Measurements from ENCODE around the gene ZNRF2.

Gene ZNRF2

GRCh38 chr7:30284298-30285066 is at the start of gene ZNRF2:
Gene ZNRF2, plus strand, starts transcription at chr7:30284597. Its CDS starts 761 bp downstream, at chr7:30285358.
- peak; percentile 98 for DNase-seq

DNA sequence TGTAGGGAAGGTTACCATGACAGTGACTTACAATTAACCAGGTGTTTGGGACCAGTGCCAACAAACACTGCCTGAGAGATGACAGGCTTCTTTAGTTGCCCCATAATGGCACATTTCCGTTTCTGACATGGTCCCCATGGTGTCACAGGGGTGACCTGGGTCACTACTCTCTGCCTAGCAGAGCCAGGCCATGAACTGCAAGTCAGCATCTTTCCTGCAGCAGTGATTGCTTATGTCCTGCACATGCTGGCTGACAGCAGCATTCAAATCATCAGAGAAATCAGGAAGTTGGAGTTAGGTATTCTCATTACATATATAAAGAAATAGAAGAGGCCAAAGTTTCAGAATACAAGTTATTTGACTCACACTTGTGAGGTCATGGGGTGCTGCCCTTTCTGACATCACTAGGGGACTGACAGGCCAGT is 47.1 kb upstream of the ZNRF2 start:
- no peak for DNase-seq

GRCh38 chr7:30238721-30239441 is 45.5 kb upstream of the ZNRF2 start:
- peak; percentile 64 for DNase-seq

- DNase-seq: peak; percentile 69
These were observed 44.1 kb upstream of the ZNRF2 start for GRCh38 chr7:30240106-30240800.

GRCh38 chr7:30241767-30242166 is 42.6 kb upstream of the ZNRF2 start:
- no peak for DNase-seq

DNA sequence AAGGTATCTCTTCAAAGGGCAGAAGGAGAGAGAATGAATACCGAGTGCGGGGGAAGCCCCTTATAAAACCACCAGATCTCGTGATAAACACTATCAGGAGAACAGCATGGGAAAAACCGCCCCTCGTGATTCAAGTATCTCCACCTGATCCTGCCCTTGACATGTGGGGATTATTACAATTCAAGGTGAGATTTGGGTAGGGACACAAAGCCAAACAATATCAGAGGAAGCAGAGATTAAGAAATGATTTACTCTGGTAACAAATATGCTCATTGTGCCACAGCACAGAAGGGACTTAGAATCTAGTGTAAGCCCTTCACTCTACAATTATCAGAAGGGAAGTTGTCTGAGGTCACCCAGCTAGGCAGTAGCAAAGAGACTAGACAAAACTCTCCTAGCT is 40.1 kb upstream of the ZNRF2 start:
- DNase-seq: no peak

DNA sequence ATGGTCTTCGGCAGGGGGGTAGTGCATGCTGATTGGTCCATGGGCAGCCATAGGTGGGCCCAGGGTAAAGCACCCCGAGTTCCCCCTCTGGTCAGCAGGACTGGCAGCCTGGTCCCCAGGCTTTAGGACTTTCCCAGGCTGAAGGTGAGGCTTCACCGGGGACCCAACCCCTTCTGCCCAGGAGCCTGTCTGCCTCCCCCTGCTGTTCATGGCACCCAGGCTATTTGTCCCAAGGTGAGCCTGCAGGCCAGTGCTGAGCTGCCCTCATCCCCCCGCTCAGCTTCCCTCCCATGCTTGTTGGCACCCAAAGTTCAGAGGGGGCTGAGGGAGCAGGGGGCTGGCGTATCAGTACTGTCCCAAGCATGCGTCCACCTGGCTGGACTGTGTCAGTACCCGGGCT is 38.5 kb upstream of the ZNRF2 start:
- DNase-seq: no peak

DNA sequence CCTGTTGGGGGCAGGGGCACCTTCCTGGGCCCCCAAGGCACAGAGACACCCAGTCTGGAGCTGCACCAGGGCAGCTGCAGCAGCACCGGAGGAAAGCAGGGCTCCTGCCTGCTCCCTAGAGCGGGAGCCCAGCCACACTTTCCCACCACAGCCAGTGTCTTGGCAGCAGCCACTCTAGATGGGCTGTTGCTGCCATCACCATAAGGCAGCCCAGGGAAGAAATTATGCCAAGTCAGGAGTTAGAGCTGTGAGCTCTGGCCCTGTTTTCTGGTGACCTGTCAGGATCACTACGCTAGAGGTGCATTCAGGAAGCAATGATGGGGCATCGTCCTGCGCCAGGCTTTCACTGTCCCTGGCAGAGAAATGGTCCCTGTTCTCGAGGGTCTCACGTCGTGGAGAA is 38.0 kb upstream of the ZNRF2 start:
- no peak for DNase-seq

DNA sequence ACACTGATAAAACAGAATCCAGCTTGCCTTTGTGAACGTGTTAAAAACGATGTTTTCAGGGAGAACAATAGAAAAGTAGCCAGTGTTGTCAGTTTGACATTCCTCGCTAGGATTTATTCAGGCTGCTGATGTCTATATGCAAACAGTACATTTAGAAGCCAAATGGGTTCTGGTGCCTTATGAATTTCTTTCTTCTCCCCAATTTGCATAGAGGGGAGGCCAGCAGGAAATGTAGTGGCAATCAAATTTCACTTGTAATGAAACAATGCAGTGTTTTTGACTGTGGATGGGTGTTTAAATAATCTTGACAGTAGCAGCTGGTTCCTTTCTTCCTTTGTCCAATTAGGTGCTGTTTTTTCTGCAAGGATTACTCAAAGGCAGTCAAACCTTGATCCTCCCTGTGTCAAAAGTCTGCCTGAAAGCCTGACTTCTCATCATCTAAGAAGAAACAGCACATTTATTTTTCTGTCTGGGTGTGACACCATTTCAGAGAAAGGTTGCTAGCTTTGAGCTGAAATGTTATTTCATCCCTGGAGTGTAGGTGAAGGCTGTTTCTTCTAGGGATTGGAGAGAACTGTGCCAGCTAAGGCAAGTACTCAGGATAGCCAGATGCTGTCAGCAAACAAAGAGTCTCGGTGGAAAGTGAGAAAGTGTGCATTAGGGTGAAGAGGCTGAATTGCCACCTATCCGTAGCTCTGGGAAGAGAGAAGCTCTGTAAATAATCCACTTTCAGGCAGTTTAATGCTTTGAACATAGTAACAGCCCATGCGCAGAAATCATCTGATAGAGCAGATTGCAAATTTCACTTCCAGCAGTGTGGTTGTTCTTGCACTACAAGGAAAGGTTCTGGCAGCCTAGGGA is 36.6 kb upstream of the ZNRF2 start:
- DNase-seq: no peak

GRCh38 chr7:30249316-30249715 is 35.1 kb upstream of the ZNRF2 start:
- DNase-seq: no peak

DNA sequence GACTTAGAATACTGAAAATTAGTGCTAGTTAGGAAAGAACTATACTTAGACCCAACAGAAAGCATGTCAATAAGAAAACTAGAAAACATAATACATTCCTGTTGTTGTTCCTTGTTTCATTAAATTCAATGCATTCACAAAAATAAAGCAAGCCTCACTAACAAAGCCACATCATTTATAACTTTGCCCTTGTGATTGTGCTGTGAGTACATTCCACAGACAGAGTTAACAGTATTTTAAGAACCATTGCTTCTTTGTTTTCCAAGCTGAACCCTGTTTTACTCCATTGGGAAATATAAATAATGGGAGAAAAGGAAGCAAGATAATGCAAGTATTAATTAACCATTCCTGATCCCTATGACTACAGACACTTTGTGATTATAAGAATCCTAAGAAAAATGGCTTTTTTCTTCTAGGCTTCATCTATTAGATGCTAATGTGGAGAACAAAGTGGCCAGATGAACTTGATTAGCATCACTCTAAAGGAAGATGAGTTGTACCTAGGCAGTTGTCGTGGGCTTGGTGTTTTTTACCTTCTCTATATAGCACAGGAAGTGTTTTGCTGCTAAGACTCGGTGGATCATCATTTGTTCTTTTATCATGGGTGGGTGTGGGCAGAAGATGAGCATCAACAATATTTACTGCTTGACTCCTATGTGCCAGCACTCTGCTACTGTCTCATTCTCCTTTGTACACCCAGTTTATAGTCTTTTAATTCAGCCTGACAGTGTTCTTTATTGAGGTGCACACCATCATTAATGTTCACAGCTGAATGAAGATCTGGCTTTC is 34.2 kb upstream of the ZNRF2 start:
- no peak for DNase-seq

DNA sequence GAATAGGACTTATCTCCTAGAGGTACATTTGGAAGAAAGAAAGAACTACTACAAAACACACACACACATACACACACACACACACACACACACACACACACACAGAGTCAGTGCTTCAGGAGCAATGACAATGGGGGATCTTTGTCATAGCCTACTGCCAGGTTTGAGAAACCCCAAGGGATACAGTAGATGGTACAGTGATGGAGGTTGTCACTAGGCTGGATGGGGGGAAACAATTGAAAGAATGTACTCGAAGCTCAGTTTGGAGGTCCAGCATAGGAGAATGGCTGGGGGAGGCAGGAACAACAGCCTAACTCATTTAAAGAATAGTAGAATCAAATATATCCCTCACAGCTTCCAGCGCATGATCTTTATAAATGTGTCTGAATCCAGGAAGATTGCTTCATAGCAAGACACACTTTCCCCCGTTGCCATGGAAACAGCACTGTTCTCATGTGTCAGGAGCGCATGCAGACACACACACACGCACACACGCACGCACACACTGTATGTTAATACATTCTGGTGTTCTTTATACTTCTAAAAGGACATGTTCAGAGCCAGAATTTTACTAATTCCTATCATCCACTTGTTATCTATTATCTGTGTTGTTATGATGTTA is 32.6 kb upstream of the ZNRF2 start:
- DNase-seq: peak; percentile 33

GRCh38 chr7:30252885-30253795 is 31.3 kb upstream of the ZNRF2 start:
- DNase-seq: peak; percentile 75

GRCh38 chr7:30253796-30254165 is 30.6 kb upstream of the ZNRF2 start:
- DNase-seq: no peak

DNA sequence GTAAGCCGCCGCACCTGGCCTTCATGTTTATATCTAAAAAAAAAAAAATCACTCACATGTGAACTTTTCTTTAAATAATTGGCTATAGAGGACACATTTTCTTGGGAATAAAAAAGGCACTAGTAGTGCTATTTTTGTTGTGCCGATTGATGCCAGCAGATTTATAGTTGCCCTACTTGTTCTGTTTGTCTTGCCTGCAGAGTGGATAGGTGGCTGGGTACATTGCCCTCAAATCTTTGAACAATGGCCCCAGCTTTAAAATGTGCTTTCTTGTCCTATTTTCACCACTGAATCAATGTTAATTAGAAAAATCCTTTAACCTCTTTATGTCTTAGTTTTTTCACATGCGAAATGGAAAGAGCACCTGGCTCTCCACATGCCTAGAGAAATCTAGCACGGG is 30.1 kb upstream of the ZNRF2 start:
- DNase-seq: no peak

DNA sequence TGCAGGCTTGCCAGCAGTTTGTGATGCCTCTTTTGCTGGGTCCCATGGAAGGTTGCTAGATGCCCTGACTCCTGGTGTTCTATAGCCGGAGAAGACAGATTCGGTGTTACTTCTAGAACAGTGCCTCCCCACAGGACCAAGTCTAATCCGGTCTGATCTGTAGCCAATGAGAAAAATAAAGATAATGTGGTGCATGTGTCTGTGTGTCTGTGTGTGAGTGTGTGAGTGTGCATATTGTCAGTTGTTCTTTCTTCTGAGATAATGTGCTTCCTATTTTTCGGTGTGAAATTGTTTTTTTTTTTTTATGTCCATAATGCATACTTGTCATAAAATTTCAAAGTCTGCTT is 29.7 kb upstream of the ZNRF2 start:
- no peak for DNase-seq

GRCh38 chr7:30255064-30255769 is 29.2 kb upstream of the ZNRF2 start:
- DNase-seq: no peak

DNA sequence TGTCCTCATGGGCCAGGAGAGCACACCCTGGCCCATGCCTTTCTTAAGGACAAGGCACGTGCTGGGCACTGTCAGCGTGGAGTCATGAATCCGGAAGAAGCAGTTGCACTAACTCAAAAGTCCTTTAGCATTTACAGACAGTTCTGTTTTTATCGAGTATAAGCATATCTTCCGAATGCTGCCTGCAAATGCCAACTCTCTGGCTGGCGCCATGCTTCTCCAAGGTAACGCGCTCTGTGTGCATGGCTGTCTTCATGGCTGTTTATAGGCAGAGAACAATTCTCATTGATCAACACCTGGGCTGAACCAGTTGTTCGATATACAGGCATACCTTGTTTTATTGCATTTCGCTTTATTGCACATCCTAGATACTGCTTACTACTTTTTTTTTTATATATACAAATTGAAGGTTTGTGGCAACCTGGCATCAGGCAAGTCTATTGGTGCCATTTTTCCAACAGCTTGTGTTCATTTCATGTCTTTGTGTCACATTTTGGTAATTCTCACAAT is 28.0 kb upstream of the ZNRF2 start:
- DNase-seq: no peak

GRCh38 chr7:30260246-30260768 is 24.1 kb upstream of the ZNRF2 start:
- DNase-seq: no peak

Data from femur (tissue), 1 donor.